ENCODE measurements around the gene MFSD11. TPM values are rescaled to one million over a fixed set of nuclear protein-coding genes. Genes with fewer than 3 reads are reported as not detected.
A peak's percentile ranks its signal among the peaks of the same experiment; 100 is the strongest.

The MFSD11 gene
- total RNA-seq, 2 experiments from 2014 or later = 21.8 to 27.7 TPM

DNA sequence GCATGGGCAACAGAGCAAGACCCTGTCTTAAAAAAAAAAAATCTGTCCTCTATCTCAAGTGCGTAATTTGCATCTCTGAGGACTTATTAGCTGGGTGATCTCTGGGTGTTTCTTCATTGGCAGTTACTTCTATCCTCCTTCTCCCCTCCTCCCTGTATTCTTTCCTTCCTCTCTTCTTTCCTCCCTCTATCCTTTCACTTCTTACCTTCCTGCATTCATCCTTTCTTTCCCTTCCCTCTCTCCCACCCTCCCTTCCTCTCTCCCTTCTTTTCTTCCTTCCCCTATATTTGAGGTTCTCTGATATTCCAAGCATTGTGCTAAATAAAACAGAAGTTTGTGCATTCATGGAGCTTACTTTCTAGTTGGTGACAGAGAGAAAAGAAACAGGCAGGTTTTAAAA, 10.7 kb downstream of the MFSD11 start:
- H3K36me3 Mint-ChIP-seq (ENCODE audit: low read depth) = peaks cover 44% of the 10 kb centered on the region
- H3K4me3 Mint-ChIP-seq = no peak overlapping the region
- H3K27me3 Mint-ChIP-seq = no peaks in the 10 kb centered on the region
- H3K27ac Mint-ChIP-seq = no peak overlapping the region
- peaks cover 32% of the 10 kb centered on the region for H3K4me1 Mint-ChIP-seq
- H3K9me3 Mint-ChIP-seq = no peaks in the 10 kb centered on the region
- no peak for DNase-seq
- ChIA-PET CTCF (interaction anchor here (0.9 to 1.5 kb wide), 3 partner anchors 10 to 43 kb away, joined by 3 to 7 read pairs (median 5); no protein-coding TSS in a partner anchor), POLR2A (no interaction called here)

DNA sequence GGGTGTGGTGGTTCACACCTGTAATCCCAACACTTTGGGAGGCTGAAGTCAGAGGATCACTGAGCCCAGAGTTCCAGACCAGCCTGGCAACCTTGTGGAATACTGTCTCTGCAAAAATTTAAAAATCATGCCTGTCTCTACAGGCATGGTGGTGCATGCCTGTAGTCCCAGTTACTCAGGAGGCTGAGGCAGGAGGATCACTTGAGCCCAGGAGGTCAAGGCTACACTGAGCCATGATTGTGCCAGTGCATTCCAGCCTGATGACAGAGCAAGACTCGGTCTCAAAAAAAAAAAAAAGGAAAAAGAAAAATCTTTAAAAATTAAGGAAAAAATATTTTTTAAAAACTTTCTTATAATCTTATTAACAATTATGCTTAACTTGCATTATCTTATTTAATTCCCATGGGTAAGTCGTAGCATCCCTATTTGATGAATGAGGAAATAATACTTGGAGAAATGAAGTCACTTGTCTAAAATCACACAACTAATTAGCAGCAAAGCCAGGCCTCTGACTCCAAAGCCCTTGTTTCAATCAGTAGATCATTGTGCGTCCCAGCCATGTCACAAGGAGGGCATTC, 13.6 kb downstream of the MFSD11 start:
- peak overlapping the region; percentile 99 for H3K27ac Mint-ChIP-seq
- peaks cover 23% of the 10 kb centered on the region for H3K36me3 Mint-ChIP-seq (ENCODE audit: low read depth)
- peaks cover 29% of the 10 kb centered on the region for H3K4me1 Mint-ChIP-seq
- H3K27me3 Mint-ChIP-seq = no peaks in the 10 kb centered on the region
- H3K9me3 Mint-ChIP-seq = no peaks in the 10 kb centered on the region
- no peak overlapping the region for H3K4me3 Mint-ChIP-seq
- no peak for DNase-seq
- ChIA-PET CTCF (interaction anchor here (0.6 kb wide), 2 partner anchors 13 to 20 kb away, joined by 4 to 6 read pairs; no protein-coding TSS in a partner anchor), POLR2A (interaction anchor here (0.6 kb wide), 1 partner anchor 24 kb away, joined by 5 read pairs; no protein-coding TSS in a partner anchor)

DNA sequence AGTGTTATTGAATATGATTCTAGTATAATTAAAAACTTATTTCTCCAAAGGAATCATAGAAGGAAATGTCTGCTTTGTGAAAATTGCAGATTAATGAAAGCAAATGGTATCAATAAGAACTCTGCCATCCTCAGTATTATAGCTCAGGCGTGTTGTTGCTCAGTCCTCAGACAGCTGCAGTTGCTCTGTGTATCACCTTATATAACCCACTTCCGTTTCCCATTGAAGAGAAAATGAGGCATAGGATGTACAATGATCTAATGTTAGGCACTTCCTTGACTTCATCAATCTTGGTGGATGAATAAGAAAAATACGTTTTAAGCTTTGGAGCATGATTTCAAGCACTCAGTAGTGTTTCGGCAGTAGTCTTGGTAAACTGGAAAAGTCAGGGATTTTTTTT, 14.1 kb downstream of the MFSD11 start:
- peak overlapping the region; percentile 99 for H3K27ac Mint-ChIP-seq
- H3K4me3 Mint-ChIP-seq = peak overlapping the region; percentile 84
- peaks cover 21% of the 10 kb centered on the region for H3K36me3 Mint-ChIP-seq (ENCODE audit: low read depth)
- H3K9me3 Mint-ChIP-seq = no peaks in the 10 kb centered on the region
- H3K4me1 Mint-ChIP-seq = peaks cover 29% of the 10 kb centered on the region
- ChIA-PET CTCF (interaction anchor here (0.6 kb wide), 2 partner anchors 12 to 19 kb away, joined by 4 to 6 read pairs; no protein-coding TSS in a partner anchor), POLR2A (interaction anchor here (0.6 kb wide), 1 partner anchor 24 kb away, joined by 5 read pairs; no protein-coding TSS in a partner anchor)
- peak; percentile 24 for DNase-seq
- H3K27me3 Mint-ChIP-seq = no peaks in the 10 kb centered on the region

DNA sequence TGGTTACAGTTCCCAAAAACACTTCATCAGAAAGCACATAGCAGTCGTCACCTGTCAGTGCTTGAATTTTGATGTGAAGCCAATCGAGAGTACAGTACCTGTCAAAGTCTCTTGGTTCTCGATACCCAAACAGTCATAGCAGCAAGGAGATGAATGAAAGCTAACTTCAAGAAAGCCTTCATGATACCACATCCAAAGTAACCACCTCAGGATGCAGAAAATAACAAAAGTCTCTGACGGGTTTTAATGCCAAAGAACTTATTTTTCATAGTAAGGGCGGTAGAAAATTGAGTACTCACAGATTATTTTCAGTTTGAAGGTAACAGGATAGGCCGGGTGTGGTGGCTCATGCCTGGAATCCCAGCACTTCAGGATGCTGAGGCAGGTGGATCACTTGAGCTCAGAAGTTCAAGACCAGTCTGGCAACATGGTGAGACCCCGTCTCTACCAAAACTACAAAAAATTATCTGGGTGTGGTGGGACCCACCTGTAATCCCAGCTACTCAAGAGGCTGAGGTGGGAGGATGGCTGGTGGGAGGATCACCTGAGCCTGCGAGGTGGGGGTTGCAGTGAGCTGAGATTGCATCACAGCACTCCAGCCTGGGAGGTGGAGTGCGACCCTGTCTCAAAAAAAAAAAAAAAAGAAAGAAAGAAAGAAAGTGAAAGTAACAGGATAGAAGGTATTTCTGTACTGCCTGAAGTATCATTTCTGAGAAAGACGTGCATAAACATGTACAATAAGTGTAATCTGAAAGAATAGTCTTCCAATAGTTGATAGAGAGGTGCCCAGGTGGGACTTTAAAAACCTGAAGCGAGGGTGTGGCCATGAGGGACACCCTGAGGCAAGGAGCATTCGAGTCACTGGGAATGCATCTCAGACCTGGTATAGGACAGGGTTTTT, 15.4 kb downstream of the MFSD11 start:
- ChIA-PET POLR2A (no interaction called here), CTCF (interaction anchor here (0.7 kb wide), 1 partner anchor 10 kb away, joined by 4 read pairs; no protein-coding TSS in a partner anchor)
- DNase-seq = peak; percentile 53

DNA sequence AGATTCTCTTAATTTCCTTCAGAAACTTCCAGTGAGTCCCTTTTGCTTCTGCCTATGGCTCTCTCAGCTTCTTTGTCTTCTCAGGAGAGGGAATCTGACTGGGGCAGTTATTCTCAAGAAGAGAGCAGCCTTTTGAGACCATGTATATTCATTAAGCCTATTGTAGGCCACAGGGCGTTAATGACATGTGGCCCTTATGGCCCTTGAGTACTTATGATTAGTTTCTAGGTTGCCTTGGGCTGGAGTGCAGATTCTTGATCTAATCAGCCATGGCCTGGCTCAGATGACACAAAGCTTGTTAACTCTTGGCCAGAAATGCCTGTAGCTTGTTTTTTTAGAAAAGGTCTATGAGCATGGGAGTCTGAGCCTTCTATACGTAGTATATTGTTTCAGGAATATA, 17.4 kb downstream of the MFSD11 start:
- CTCF ChIA-PET = interaction anchor here (1.4 kb wide), 1 partner anchor 9 kb away, joined by 4 read pairs; no protein-coding TSS in a partner anchor
- H3K4me3 Mint-ChIP-seq = no peak overlapping the region

More for the DNA sequence above, 15.4 kb downstream of the MFSD11 start:
- Mint-ChIP-seq H3K27me3 (no peaks in the 10 kb centered on the region), H3K4me3 (peak overlapping the region; percentile 84), H3K4me1 (peaks cover 34% of the 10 kb centered on the region), H3K36me3 (ENCODE audit: low read depth) (peaks cover 25% of the 10 kb centered on the region), H3K27ac (peak overlapping the region; percentile 99), H3K9me3 (no peaks in the 10 kb centered on the region)

DNA sequence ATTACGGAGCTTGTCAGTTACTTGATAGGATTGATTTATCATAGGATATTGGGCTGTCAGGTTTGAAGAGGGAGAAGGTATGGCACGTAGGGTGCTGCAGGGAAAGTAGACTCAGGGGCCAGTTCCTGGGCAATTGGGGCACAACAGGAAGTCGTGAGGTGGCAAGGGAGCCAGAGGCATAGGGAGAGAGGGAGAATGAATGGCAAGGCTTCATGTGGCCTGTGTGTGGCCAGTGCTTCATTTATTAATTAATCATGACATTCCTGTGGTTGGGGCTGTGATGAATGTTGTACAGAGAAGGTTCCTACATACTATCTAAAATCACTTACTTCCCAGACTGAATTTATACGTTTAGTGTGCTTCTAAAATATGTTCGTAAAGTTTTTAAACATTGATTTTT, 19.3 kb downstream of the MFSD11 start:
- no peak for DNase-seq
- Mint-ChIP-seq H3K9me3 (no peaks in the 10 kb centered on the region), H3K27ac (no peak overlapping the region), H3K4me3 (no peak overlapping the region), H3K36me3 (ENCODE audit: low read depth) (peaks cover 16% of the 10 kb centered on the region), H3K4me1 (peaks cover 25% of the 10 kb centered on the region), H3K27me3 (no peaks in the 10 kb centered on the region)
- ChIA-PET POLR2A (no interaction called here), CTCF (no interaction called here)

More for the DNA sequence above, 17.4 kb downstream of the MFSD11 start:
- Mint-ChIP-seq H3K27ac (no peak overlapping the region), H3K27me3 (no peaks in the 10 kb centered on the region), H3K9me3 (no peaks in the 10 kb centered on the region), H3K4me1 (peaks cover 32% of the 10 kb centered on the region), H3K36me3 (ENCODE audit: low read depth) (peaks cover 19% of the 10 kb centered on the region)
- POLR2A ChIA-PET = no interaction called here
- no peak for DNase-seq

DNA sequence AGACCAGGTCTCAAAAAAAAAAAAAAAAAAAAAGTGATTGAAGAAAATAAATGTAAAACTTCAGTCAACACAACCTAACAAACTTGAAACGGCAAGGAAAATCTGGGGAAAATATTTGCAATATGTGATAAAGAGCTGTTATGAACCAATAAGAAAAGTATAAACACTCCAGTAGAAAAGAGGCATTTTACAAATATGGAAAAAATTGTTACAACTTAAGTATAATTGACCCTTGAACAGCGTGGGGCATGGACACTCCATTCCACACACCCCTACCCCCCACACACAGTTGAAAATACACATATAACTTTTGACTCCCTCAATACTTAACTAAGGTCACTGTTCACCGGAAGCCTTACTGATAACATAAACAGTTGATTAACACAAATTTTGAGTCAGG, 20.7 kb downstream of the MFSD11 start:
- Mint-ChIP-seq H3K4me1 (peaks cover 13% of the 10 kb centered on the region), H3K36me3 (ENCODE audit: low read depth) (peaks cover 19% of the 10 kb centered on the region), H3K9me3 (no peaks in the 10 kb centered on the region), H3K27me3 (no peaks in the 10 kb centered on the region), H3K4me3 (no peak overlapping the region), H3K27ac (no peak overlapping the region)
- no peak for DNase-seq
- CTCF ChIA-PET = interaction anchor here (1.2 kb wide), 1 partner anchor 62 kb away, joined by 3 read pairs; no protein-coding TSS in a partner anchor
- POLR2A ChIA-PET = interaction anchor here (0.6 kb wide), 1 partner anchor 84 kb away, joined by 3 read pairs; no protein-coding TSS in a partner anchor

DNA sequence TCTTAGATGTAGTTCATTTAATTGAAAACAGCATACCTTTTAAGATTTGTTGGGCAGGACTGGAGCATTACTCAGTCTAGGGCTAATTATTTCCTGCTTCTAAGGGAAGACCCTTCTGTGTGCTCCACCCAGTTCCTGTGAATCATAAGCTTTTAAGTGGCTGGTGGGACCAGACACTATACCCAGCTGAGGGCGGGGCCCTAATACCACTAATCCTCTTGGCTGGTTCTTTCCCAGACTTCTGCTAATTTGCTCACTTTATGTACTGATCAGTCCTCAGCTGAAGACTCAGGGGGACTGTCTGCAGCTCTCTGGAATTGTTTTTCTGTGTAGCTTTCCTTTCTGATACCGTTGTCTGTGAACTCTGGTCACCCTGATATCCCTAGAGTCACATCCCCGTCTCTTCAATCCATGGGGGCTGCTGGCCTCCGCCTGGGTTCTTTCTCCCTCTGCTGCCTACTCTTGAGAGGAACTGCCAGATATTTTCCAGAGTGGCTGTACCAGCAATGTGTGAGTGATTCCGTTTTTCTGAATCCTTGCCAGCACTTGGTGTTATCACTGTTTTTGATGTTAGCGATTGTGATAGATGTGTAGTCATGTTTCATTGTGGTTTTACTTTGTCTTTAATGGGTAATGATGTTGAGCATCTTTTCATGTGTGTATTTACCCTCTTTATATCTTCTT, 35.1 kb downstream of the MFSD11 start:
- peak; percentile 24 for DNase-seq
- peaks cover 30% of the 10 kb centered on the region for H3K4me1 Mint-ChIP-seq
- H3K36me3 Mint-ChIP-seq (ENCODE audit: low read depth) = peaks cover 46% of the 10 kb centered on the region
- H3K27me3 Mint-ChIP-seq = no peaks in the 10 kb centered on the region
- ChIA-PET POLR2A (no interaction called here), CTCF (interaction anchor here (0.6 to 0.8 kb wide), 2 partner anchors 34 to 1437 kb away, joined by 3 to 5 read pairs; no protein-coding TSS in a partner anchor)
- H3K4me3 Mint-ChIP-seq = peak overlapping the region; percentile 35
- H3K9me3 Mint-ChIP-seq = peaks cover 3% of the 10 kb centered on the region
- H3K27ac Mint-ChIP-seq = peak overlapping the region; percentile 83

DNA sequence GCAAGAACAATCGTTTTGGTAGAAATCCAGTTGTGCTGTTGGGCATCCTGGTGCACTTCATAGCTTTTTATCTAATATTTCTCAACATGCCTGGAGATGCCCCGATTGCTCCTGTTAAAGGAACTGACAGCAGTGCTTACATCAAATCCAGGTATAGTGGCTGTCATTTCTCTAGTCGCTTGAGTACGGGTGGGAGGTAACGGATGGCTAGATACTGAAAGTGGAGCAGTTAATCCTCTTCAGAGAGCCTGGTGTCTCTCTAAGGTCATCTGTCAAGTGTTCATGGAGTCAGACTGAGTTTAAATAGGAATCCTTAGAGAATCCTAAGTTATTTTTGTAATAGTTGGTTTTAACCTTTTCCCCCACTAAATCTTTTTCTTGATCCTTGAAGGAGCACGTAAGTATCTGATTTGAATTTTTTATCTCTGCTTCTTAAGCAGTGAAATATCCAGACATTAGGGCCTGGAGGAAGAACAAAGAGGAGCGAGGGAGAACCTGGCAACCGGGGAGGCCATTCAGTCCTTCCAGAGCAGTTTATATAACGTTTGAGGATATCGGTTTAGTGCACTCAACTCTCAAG, 37.2 kb downstream of the MFSD11 start:
- CTCF ChIA-PET = no interaction called here
- POLR2A ChIA-PET = no interaction called here
- Mint-ChIP-seq H3K4me3 (no peak overlapping the region), H3K27ac (no peak overlapping the region), H3K36me3 (ENCODE audit: low read depth) (peaks cover 44% of the 10 kb centered on the region), H3K4me1 (peaks cover 24% of the 10 kb centered on the region), H3K9me3 (no peaks in the 10 kb centered on the region), H3K27me3 (no peaks in the 10 kb centered on the region)
- no peak for DNase-seq

DNA sequence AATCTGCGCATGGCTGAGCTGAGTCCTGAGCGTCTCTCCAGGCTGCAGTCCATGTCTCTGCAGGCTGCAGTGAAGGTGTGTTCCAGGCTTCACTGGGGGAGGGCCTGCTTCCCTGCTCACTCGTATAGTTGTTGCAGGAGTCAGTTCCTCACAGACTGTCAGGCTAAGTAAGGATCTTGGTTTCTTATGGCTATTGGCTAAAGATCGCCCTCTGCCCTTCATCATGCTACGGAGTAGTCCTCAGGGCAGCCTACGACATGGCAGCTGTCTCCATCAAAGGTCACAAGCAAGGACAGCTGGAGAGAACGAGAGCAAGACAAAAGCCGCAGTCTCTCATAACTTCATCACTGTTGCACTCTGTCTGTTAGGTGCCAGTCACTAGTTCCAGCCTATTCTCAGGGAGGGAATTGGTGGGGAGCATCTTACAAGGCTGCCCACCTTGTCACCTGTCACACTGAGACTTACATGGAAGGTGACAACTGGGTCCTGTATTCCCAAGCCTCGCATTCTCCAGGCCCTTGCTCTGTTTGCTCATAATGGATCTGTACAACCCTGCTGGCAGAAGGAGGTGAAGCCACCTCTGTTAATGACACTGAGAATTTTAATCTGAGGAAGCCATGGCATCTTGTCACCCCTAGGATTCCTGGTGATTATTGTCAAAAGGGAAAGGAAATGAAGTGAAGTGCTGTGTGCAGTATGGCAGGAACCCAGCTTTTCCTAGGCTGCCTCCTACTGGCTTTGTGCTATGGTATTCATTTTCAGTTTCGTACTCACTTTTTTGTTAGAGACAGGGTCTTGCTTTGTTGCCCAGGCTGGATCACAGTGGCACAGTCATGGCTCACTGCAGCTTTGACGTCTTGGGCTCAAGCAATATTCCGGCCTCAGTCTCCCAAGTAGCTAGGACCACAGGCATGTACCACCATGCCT, 43.4 kb downstream of the MFSD11 start:
- H3K27ac Mint-ChIP-seq = no peak overlapping the region
- no peaks in the 10 kb centered on the region for H3K9me3 Mint-ChIP-seq
- no peak overlapping the region for H3K4me3 Mint-ChIP-seq
- ChIA-PET POLR2A (no interaction called here), CTCF (interaction anchor here (0.6 to 1.1 kb wide), 2 partner anchors 57 to 65 kb away, joined by 3 read pairs; no protein-coding TSS in a partner anchor)
- DNase-seq = peak; percentile 20
- H3K36me3 Mint-ChIP-seq (ENCODE audit: low read depth) = peaks cover 13% of the 10 kb centered on the region
- peaks cover 5% of the 10 kb centered on the region for H3K4me1 Mint-ChIP-seq
- no peaks in the 10 kb centered on the region for H3K27me3 Mint-ChIP-seq

DNA sequence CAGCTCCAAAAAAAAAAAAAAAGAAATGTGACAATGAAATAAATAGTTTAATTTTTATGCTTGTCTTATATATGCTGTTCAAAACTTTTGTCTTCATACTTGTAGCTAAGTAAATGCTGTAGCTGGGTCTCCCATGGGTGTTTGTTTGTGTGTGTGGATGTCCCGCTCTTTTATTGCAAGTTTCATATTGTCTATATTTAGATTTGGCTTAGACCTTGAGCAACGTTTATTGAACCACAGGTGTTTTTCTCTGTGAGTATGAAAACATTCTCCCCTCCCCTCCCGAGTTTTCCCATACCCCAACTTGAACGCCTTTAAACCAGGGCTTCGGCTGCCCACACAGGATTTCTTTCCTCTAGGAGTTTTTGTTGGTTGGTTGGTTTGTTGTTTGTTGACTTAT, 45.2 kb downstream of the MFSD11 start:
- H3K36me3 Mint-ChIP-seq (ENCODE audit: low read depth) = peaks cover 6% of the 10 kb centered on the region
- CTCF ChIA-PET = no interaction called here
- no peak for DNase-seq

More for the DNA sequence above, 45.2 kb downstream of the MFSD11 start:
- Mint-ChIP-seq H3K27ac (no peak overlapping the region), H3K4me1 (peaks cover 17% of the 10 kb centered on the region), H3K27me3 (no peaks in the 10 kb centered on the region), H3K4me3 (no peak overlapping the region), H3K9me3 (no peaks in the 10 kb centered on the region)
- POLR2A ChIA-PET = no interaction called here

All from activated CD4-positive, alpha-beta T cell treated with anti-CD3 and anti-CD28 coated beads, Interleukin-2, amount 10 ng/mL, durations not matched to agents 7 days and 5 days (primary cell).